Endothelial cell of umbilical vein (primary cell): ENCODE measurements around the gene SOX30. TPM values are rescaled to one million over a fixed set of nuclear protein-coding genes. Genes with fewer than 3 reads are reported as not detected.
A peak's percentile ranks its signal among the peaks of the same experiment; 100 is the strongest.

ENCODE experiments used
- BruUV-seq: library from RNA; stranded (reverse); fragments of 400-500 nt; replicated peaks from 2 replicates; lab custom pipeline; 2021; lab: Mats Ljungman, UMichigan
- CTCF ChIA-PET: fragments of 300-600, 350-600 bp; sonication (Branson Sonifier 250); formaldehyde crosslinking; loops from one replicate; lab custom pipeline; 2021; ENCODE audit warnings: antibody characterized with exemption, inconsistent platforms; lab: Charles Lee
- POLR2A ChIA-PET: fragments of 300-600, 350-600 bp; sonication (Branson Sonifier 250); formaldehyde crosslinking; loops from one replicate; lab custom pipeline; 2021; ENCODE audit warnings: antibody characterized with exemption, inconsistent platforms; lab: Charles Lee
- DNase-seq: peaks from one replicate; pipeline ENCODE4 v3.0.0-alpha.2; 2011; ENCODE audit warnings: low read depth, low spot score
- FAIRE-seq: peaks from 2 replicates; lab custom pipeline; 2011; peaks lifted over from hg19 to GRCh38; lab: Jason Lieb, UNC
- H2AFZ ChIP-seq: 2 replicates; pipeline ENCODE4 v1.6.0; 2012; ENCODE audit warnings: low read depth, low read length, control low read depth, inconsistent platforms
- H3K27ac ChIP-seq: 2 replicates; pipeline ENCODE4 v1.5.1; 2011; ENCODE audit warnings: low read depth, mild to moderate bottlenecking, control low read depth, low read length, moderate library complexity; ENCODE audit not compliant: insufficient read depth
- H3K27me3 ChIP-seq, 2 experiments: 2 replicates each; pipeline versions ENCODE4 v1.6.0 to v1.6.1; 2011; ENCODE audit warnings: low read length in 2 of 2, mixed read lengths in 1 of 2; ENCODE audit not compliant: control insufficient read depth in 2 of 2, insufficient read depth in 2 of 2
- H3K36me3 ChIP-seq, 2 experiments: 2 replicates in 1 of 2; 3 replicates in 1 of 2; pipeline ENCODE4 v1.5.1; 2011; ENCODE audit warnings: low read length in 2 of 2, mild to moderate bottlenecking in 1 of 2, moderate library complexity in 1 of 2; ENCODE audit not compliant: control insufficient read depth in 2 of 2, insufficient read depth in 2 of 2; ENCODE audit errors: extremely low read depth in 1 of 2
- H3K4me1 ChIP-seq: 3 replicates; pipeline ENCODE4 v1.5.1; 2011; ENCODE audit warnings: mild to moderate bottlenecking, low read length; ENCODE audit not compliant: control insufficient read depth, insufficient read depth; ENCODE audit errors: extremely low read depth
- H3K4me2 ChIP-seq: 2 replicates; pipeline ENCODE4 v1.6.1; 2011; ENCODE audit warnings: low read length, control low read depth, mixed read lengths; ENCODE audit not compliant: insufficient read depth
- H3K4me3 ChIP-seq, 3 experiments: fragments of 200-600 bp in 1 of 3; sonication (generic), shearing (Covaris generic) in 1 of 3; replicated peaks in 1 of 3; 2 replicates each; pipeline ENCODE4 v1.5.1; 2011 to 2016; ENCODE audit warnings: control low read depth in 3 of 3, low read length in 3 of 3, mild to moderate bottlenecking in 2 of 3, inconsistent platforms in 1 of 3, low read depth in 1 of 3, moderate library complexity in 1 of 3; ENCODE audit not compliant: insufficient read depth in 1 of 3
- H3K79me2 ChIP-seq: 2 replicates; pipeline ENCODE4 v1.6.0; 2012; ENCODE audit warnings: low read length, inconsistent platforms; ENCODE audit not compliant: control insufficient read depth, insufficient read depth
- H3K9ac ChIP-seq: replicated peaks from 2 replicates; pipeline ENCODE3; 2011; ENCODE audit warnings: low read length, control low read depth; ENCODE audit not compliant: insufficient read depth; ENCODE audit errors: extremely low read depth
- H3K9me1 ChIP-seq: replicated peaks from 3 replicates; pipeline ENCODE4 v1.6.0; 2011; ENCODE audit warnings: mild to moderate bottlenecking, low read length; ENCODE audit not compliant: control insufficient read depth, insufficient read depth; ENCODE audit errors: extremely low read depth
- H3K9me3 ChIP-seq: replicated peaks from 2 replicates; pipeline ENCODE4 v1.5.1; 2012; ENCODE audit warnings: low read length, inconsistent platforms; ENCODE audit not compliant: control insufficient read depth, insufficient read depth
- H4K20me1 ChIP-seq: replicated peaks from 2 replicates; pipeline ENCODE3; 2011; ENCODE audit warnings: mild to moderate bottlenecking, low read length; ENCODE audit not compliant: control insufficient read depth, insufficient read depth; ENCODE audit errors: extremely low read depth
- GATA2 ChIP-seq: IDR thresholded peaks from 2 replicates; pipeline ENCODE4 v1.7.0; 2011; ENCODE audit warnings: low read depth, mild to moderate bottlenecking, moderate library complexity, mixed read lengths, low read length; ENCODE audit not compliant: insufficient read length, insufficient read depth
- dilution Hi-C: fragments of 300-500 bp; cut with MboI; formaldehyde crosslinking; loops from one replicate; pipeline ENCODE4 v1.15.0; 2019; ENCODE audit warnings: low sequenced_read_pairs; ENCODE audit not compliant: extremely low pct_ligation_motif_present
- intact Hi-C: fragments of 100-400 bp; cut with micrococcal nuclease; formaldehyde crosslinking; loops from one replicate; pipeline ENCODE4 v1.10.0; 2022
- polyA plus RNA-seq, 4 experiments: library from polyadenylated mRNA; depleted of rRNA in 3 of 4; stranded (reverse) in 3 of 4; unstranded in 1 of 4; fragments of >200 nt; gene quantifications; 2 replicates each; pipeline versions ENCODE4 v1.2.1 to v1.2.3, GENCODE V29; 2011 to 2012; ENCODE audit warnings: missing spikeins in 1 of 4
- total RNA-seq: library from RNA; stranded (reverse); gene quantifications from 2 replicates; pipeline ENCODE4 v1.2.3, GENCODE V29; 2021
- TF ChIP-seq, protein P1 (sequence below), 2 donors: IDR thresholded peaks; 1 replicate in 1 of 2; 2 replicates in 1 of 2; pipeline ENCODE4 v1.5.1; 2011; ENCODE audit warnings: low read length in 2 of 2, mild to moderate bottlenecking in 2 of 2, moderate library complexity in 2 of 2, control low read depth in 1 of 2, inconsistent platforms in 1 of 2, low read depth in 1 of 2; ENCODE audit not compliant: insufficient read depth in 1 of 2; ENCODE audit errors: extremely low read depth in 1 of 2

SOX30 gene
- total and polyA plus RNA-seq, 2 donors (not counting 3 experiments of a cell fraction or from before 2014, with no cell fraction given): not detected

- H2AFZ ChIP-seq: peak overlapping the region; percentile 97
- dilution Hi-C loops: no loop called here
- ChIA-PET CTCF (interaction anchor here (0.6 to 1.2 kb wide), 6 partner anchors 18 to 92 kb away, joined by 3 to 6 read pairs (median 4); partner anchors contain the start of gene LSM11), POLR2A (no interaction called here)
- H3K9ac ChIP-seq: no peak overlapping the region
- no peaks in the 10 kb centered on the region for H3K4me1 ChIP-seq
- DNase-seq: peak; percentile 46
- intact Hi-C loops: loop anchor here (1.0 to 5.0 kb wide), 2 partner anchors 92 to 139 kb away; partner anchors contain the start of gene LSM11
- TF ChIP-seq GATA2: no peak
- TF ChIP-seq, protein P1, sequence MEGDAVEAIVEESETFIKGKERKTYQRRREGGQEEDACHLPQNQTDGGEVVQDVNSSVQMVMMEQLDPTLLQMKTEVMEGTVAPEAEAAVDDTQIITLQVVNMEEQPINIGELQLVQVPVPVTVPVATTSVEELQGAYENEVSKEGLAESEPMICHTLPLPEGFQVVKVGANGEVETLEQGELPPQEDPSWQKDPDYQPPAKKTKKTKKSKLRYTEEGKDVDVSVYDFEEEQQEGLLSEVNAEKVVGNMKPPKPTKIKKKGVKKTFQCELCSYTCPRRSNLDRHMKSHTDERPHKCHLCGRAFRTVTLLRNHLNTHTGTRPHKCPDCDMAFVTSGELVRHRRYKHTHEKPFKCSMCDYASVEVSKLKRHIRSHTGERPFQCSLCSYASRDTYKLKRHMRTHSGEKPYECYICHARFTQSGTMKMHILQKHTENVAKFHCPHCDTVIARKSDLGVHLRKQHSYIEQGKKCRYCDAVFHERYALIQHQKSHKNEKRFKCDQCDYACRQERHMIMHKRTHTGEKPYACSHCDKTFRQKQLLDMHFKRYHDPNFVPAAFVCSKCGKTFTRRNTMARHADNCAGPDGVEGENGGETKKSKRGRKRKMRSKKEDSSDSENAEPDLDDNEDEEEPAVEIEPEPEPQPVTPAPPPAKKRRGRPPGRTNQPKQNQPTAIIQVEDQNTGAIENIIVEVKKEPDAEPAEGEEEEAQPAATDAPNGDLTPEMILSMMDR (IDR thresholded peaks at IDR 0.05; ENCODE audit: extremely low read depth in 1 of 2, insufficient read depth in 1 of 2, low read depth in 1 of 2, low read length in 2 of 2): peak; percentile 20 to 50
- H3K9me3 ChIP-seq: no peaks in the 10 kb centered on the region
- no peaks in the 10 kb centered on the region for H3K27me3 ChIP-seq
- H3K9me1 ChIP-seq: no peaks in the 10 kb centered on the region
- H3K36me3 ChIP-seq: no peaks in the 10 kb centered on the region
- H3K79me2 ChIP-seq: no peaks in the 10 kb centered on the region
- BruUV-seq: no TSS peak
- H3K4me2 ChIP-seq: peak overlapping the region; percentile 43
- H3K4me3 ChIP-seq: peak overlapping the region in 2 of 3 experiments; percentile 22 to 38
- no peak for FAIRE-seq
- no peak overlapping the region for H3K27ac ChIP-seq
- no peaks in the 10 kb centered on the region for H4K20me1 ChIP-seq
Observed at GRCh38 chr5:157651623-157652376, 438 bp downstream of the SOX30 start.
